MM.1S (cell line): ENCODE measurements around the gene PLCG2.

Source experiments
- CTCF ChIP-seq: fragments of 300-600 bp; sonication (generic); IDR thresholded peaks from 2 replicates; pipeline ENCODE4 v1.5.1; 2016; ENCODE audit warnings: antibody characterized with exemption, low read length, mixed read lengths
- EZH2 ChIP-seq: fragments of 300-600 bp; sonication (generic); optimal IDR thresholded peaks from 2 replicates; pipeline ENCODE3; 2017; ENCODE audit warnings: low read depth, mild to moderate bottlenecking, antibody characterized with exemption, low read length, mixed read lengths

- TF ChIP-seq CTCF: no peak
- TF ChIP-seq EZH2: no peak
Measured at GRCh38 chr16:81937305-81938038, 158.4 kb downstream of the PLCG2 start.
